GM23248 (cell line): ENCODE measurements around the gene APBA1.

ENCODE experiments used
- EZH2 ChIP-seq: fragments of 200-600 bp; sonication (generic); IDR thresholded peaks from 2 replicates; pipeline ENCODE4 v1.6.1; 2018; ENCODE audit warnings: antibody characterized with exemption, mild to moderate bottlenecking; ENCODE audit not compliant: insufficient read depth, poor library complexity, severe bottlenecking
- EZH2phosphoT487 ChIP-seq: fragments of 200-600 bp; sonication (generic); IDR thresholded peaks from 2 replicates; pipeline ENCODE4 v1.6.1; 2018; ENCODE audit warnings: antibody characterized with exemption, moderate library complexity, mild to moderate bottlenecking, low read depth; ENCODE audit not compliant: insufficient read depth

GRCh38 chr9:69600314-69601047 is 71.7 kb downstream of the APBA1 start:
- no peak for TF ChIP-seq EZH2phosphoT487
- TF ChIP-seq EZH2 = no peak
